Body of pancreas (tissue), 4 donors: Measurements from ENCODE around the gene KLHDC4.

Source experiments
- POLR2A ChIP-seq, 3 donors: fragments of 450-650 bp; IDR thresholded peaks; one replicate each; pipeline ENCODE4 v1.6.1; 2016; ENCODE audit warnings: antibody characterized with exemption in 3 of 3, mild to moderate bottlenecking in 2 of 3
- TF ChIP-seq, protein P1 (sequence below), 7 experiments: fragments of 450-650 bp in 4 of 7; fragments of 200-600 bp in 3 of 7; sonication (generic) in 3 of 7; IDR thresholded peaks; one replicate each; pipeline ENCODE4 v1.5.1; 2016 to 2019; ENCODE audit warnings: antibody characterized with exemption in 7 of 7

DNA sequence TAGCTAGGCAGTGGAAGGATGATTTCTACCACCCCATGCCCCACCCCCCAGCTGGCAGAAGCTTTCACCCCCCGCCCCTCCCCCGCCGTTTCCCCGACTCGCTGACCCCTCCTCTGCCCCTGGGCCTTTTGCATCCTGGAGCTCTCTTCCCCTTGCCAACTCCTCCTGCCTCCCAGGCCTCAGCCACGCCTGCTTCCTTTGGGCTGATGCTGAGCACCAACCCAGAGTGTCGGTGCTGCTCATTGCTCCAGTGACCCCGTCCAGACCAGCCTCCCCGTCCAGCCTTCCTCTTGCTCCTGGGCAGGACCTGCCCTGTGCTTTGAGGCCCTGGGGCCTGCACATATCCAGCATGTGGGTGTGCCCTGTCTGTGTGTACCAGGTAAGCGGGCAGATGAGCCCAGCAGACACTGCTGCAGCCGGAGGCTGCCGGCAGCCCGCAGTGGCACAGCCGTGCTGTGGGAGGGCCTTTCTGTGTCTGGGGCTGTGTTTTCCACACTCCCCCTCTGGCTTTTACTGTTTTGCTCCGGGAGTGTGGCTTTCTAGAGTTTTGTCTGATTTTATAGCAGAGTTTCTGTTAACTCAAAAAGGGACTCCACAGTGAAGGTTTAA, 90.6 kb downstream of the KLHDC4 start:
- TF ChIP-seq, protein P1, sequence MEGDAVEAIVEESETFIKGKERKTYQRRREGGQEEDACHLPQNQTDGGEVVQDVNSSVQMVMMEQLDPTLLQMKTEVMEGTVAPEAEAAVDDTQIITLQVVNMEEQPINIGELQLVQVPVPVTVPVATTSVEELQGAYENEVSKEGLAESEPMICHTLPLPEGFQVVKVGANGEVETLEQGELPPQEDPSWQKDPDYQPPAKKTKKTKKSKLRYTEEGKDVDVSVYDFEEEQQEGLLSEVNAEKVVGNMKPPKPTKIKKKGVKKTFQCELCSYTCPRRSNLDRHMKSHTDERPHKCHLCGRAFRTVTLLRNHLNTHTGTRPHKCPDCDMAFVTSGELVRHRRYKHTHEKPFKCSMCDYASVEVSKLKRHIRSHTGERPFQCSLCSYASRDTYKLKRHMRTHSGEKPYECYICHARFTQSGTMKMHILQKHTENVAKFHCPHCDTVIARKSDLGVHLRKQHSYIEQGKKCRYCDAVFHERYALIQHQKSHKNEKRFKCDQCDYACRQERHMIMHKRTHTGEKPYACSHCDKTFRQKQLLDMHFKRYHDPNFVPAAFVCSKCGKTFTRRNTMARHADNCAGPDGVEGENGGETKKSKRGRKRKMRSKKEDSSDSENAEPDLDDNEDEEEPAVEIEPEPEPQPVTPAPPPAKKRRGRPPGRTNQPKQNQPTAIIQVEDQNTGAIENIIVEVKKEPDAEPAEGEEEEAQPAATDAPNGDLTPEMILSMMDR (IDR thresholded peaks at IDR 0.05) = no peak
- no peak for TF ChIP-seq POLR2A (IDR thresholded peaks at IDR 0.05)
